Esophagus (tissue), 2 donors: ENCODE results near the gene CTCFL. TPM values are rescaled to one million over a fixed set of nuclear protein-coding genes. Genes with fewer than 3 reads are reported as not detected.
A peak's percentile ranks its signal among the peaks of the same experiment; 100 is the strongest.
"Not testable (repeated sequence)": the region's sequence is repeated elsewhere in the genome, so short reads cannot be mapped to it uniquely, and the experiment has no call there.

ENCODE experiments used
- H3K27ac ChIP-seq, 2 donors: one replicate each; pipeline ENCODE4 v1.5.1; 2013; ENCODE audit warnings: low read depth in 2 of 2, mild to moderate bottlenecking in 2 of 2, inconsistent platforms in 1 of 2, low read length in 1 of 2, moderate library complexity in 1 of 2
- H3K27me3 ChIP-seq, 2 donors: one replicate each; pipeline ENCODE4 v1.6.1; 2013; ENCODE audit warnings: low read length in 2 of 2, control low read depth in 1 of 2, mild to moderate bottlenecking in 1 of 2; ENCODE audit not compliant: insufficient read depth in 2 of 2, control insufficient read depth in 1 of 2
- H3K36me3 ChIP-seq, 2 donors: one replicate each; pipeline ENCODE4 v1.6.1; 2013; ENCODE audit warnings: low read length in 1 of 2; ENCODE audit not compliant: control insufficient read depth in 2 of 2, insufficient read depth in 2 of 2
- H3K4me1 ChIP-seq, 2 donors: one replicate each; pipeline ENCODE4 v1.6.1; 2013; ENCODE audit warnings: low read length in 1 of 2; ENCODE audit not compliant: control insufficient read depth in 2 of 2, insufficient read depth in 2 of 2
- H3K4me3 ChIP-seq, 2 donors: one replicate each; pipeline ENCODE4 v1.5.1; 2013; ENCODE audit warnings: low read length in 2 of 2, mild to moderate bottlenecking in 2 of 2, low read depth in 1 of 2, moderate library complexity in 1 of 2
- H3K9me3 ChIP-seq, 2 donors: one replicate each; pipeline ENCODE4 v1.6.1; 2013; ENCODE audit warnings: mild to moderate bottlenecking in 2 of 2, low read depth in 1 of 2, low read length in 1 of 2, moderate library complexity in 1 of 2; ENCODE audit not compliant: control insufficient read depth in 2 of 2, insufficient read depth in 1 of 2
- WGBS, 2 donors: extraction: QIAGEN DNeasy Blood & Tissue Kit; methylation state at CpG; one replicate each; pipeline ENCODE4 v1.1.7; 2013; 5-methylcytosine and 5-hydroxymethylcytosine counted together
- polyA plus RNA-seq, 2 donors: library from polyadenylated mRNA; stranded (reverse); fragments of 200-250 nt; gene quantifications; one replicate each; pipeline ENCODE4 v1.2.3, GENCODE V29; 2013
- donor health status: healthy with polysubstance abuse.
- donor health status: Bipolar disorder and iron deficiency.

The CTCFL gene
- polyA plus RNA-seq, 2 donors = not detected

- peaks cover 0 to 3% of the 10 kb centered on the region in 2 donors for H3K4me1 ChIP-seq
- H3K27ac ChIP-seq = peak overlapping the region in 1 of 2 donors; percentile 35
- WGBS, 2 donors = 59 to 64% methylated on average over 9 of the region's 9 CpGs
- peaks cover 0 to 2% of the 10 kb centered on the region in 2 donors for H3K9me3 ChIP-seq
- H3K4me3 ChIP-seq = no peak overlapping the region
- H3K36me3 ChIP-seq = no peaks in the 10 kb centered on the region
- no peaks in the 10 kb centered on the region for H3K27me3 ChIP-seq
Measured at GRCh38 chr20:57478176-57478575, 46.8 kb downstream of the CTCFL start.

GRCh38 chr20:57476641-57477461 lies 48.1 kb downstream of the CTCFL start:
- Histone ChIP-seq H3K36me3 (no peaks in the 10 kb centered on the region), H3K4me1 (peaks cover 0 to 5% of the 10 kb centered on the region in 2 donors), H3K27me3 (no peaks in the 10 kb centered on the region), H3K9me3 (peaks cover 0 to 2% of the 10 kb centered on the region in 2 donors), H3K4me3 (no peak overlapping the region), H3K27ac (no peak overlapping the region)
- 70% methylated on average over 17 of the region's 17 CpGs for WGBS, 2 donors

DNA sequence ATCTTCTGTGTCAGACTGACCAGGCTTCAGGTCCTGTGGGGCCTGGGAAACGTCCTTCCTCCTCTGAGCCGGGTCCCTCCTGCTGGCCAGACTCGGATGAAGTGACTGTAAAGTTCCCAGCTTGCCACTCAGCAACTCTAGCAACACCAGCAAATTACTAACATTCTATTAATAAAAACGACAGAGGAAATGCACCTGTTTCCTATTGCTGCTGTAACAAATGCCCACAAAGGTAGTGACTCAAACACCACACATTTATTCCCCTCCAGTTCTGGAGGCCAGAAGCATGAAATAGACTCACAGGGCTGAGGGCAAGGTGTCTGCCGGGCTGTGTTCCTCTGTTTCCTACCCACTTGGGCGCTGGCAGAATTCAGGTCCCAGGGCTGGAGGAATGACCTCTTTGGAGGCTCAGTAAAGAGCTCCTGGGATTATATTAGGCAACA lies 48.8 kb downstream of the CTCFL start:
- Histone ChIP-seq H3K9me3 (no peaks in the 10 kb centered on the region), H3K4me3 (no peak overlapping the region), H3K27ac (no peak overlapping the region), H3K36me3 (no peaks in the 10 kb centered on the region), H3K27me3 (no peaks in the 10 kb centered on the region), H3K4me1 (peaks cover 0 to 5% of the 10 kb centered on the region in 2 donors)
- 42 to 45% methylated on average over 6 of the region's 6 CpGs for WGBS, 2 donors

DNA sequence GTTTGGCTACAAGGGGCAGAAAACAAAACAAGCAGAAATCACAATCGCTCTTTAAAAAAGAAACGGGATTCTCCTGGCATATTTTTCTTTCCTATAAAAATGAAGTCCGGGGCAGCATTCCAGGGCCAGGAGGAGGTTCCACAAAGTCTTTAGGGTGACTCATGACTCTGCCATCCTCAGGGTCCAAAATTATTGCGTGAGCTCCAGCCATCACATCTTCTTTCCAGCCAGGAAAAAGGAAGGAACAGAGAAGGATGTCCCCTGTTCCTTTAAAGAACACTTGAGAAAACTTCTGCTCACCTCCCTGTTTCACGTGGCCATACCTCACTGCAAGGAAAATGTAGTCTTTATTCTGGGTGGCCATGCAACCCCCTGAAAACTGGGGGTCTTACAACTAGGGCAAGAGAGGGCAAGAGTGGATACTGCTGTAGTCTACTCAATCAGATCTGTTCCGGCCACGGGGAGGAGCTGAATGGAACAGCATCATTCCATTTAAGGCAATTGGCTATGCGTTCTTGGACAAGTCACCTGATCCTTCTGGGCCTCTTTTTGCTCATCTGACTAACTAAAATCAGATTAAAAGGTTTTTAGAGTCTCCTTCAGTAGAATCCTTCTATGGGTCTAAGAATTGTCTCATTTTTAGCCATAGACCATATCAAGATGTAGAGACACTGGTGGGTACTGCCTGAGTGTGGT lies 49.4 kb downstream of the CTCFL start:
- H3K36me3 ChIP-seq = no peaks in the 10 kb centered on the region
- H3K9me3 ChIP-seq = no peaks in the 10 kb centered on the region
- H3K4me3 ChIP-seq = no peak overlapping the region
- no peaks in the 10 kb centered on the region for H3K27me3 ChIP-seq
- H3K27ac ChIP-seq = no peak overlapping the region
- peaks cover 0 to 5% of the 10 kb centered on the region in 2 donors for H3K4me1 ChIP-seq
- WGBS, 2 donors = 77 to 78% methylated on average over 8 of the region's 8 CpGs

- Histone ChIP-seq H3K4me1 (peaks cover 0 to 5% of the 10 kb centered on the region in 2 donors), H3K36me3 (no peaks in the 10 kb centered on the region), H3K27ac (no peak overlapping the region), H3K9me3 (no peaks in the 10 kb centered on the region), H3K4me3 (no peak overlapping the region), H3K27me3 (no peaks in the 10 kb centered on the region)
- WGBS, 2 donors = 77 to 80% methylated on average over 7 of the region's 7 CpGs
Measured at GRCh38 chr20:57474816-57475215, 50.1 kb downstream of the CTCFL start.

DNA sequence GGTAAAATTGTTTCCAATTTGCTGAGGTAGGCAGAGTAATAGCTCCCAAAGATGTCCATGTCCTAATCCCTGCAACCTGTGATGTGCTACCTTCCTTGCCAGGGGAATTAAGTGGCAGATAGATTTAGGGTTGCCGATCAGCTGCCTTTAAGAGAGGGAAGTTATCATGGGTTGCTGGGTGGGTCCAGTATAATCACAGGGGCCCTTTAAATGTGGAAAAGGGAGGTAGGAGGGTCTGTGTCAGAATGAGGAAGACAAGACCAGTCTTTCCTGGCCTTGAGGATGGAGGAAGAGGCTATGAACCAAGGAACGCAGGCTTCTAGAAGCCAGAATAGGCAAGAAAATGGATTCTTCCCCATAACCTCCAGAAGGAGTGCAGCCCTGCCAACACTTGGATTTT lies 50.7 kb downstream of the CTCFL start:
- no peak overlapping the region for H3K27ac ChIP-seq
- peaks cover 0 to 5% of the 10 kb centered on the region in 2 donors for H3K4me1 ChIP-seq
- no peaks in the 10 kb centered on the region for H3K9me3 ChIP-seq
- H3K4me3 ChIP-seq = no peak overlapping the region
- H3K36me3 ChIP-seq = no peaks in the 10 kb centered on the region
- H3K27me3 ChIP-seq = no peaks in the 10 kb centered on the region
- 88 to 90% methylated on average over 2 of the region's 2 CpGs for WGBS, 2 donors

DNA sequence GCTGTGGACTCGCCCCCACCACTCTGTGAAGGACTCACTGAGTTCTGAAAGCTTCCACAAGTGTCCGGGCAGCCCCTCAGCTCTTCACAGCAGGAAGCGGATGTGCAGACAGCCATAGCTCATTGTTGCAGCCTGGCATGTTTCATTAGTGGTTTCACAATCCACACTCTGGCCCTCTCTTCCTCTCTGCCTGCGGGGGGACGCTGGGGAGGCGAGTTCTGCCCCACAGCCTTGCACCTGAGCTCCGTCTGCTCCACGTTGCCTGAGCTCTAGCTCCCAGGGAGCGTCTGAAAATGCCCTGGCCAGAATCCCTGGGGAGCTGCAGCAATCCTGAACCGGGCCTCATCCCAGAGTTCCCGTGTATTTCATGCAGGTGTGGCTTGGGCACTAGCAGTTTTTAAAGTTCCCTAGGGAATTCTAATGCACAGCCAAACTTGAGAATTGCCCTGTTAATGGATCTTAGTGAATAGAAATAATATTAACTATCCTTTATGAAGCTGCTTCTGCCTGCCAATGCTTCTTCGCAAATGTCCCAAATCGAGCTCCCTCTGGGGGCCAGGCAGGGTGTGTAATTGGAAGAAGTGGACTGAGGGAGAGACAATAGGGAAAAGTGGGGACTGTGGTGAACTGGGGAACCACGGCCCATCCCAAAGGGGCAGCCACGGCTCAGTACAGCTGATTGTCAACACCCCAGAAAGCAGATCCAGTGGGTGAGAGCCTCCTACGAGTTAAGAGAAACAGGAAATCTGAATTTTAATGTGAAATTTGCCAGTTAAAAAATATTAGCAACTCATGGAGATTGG lies 51.5 kb downstream of the CTCFL start:
- no peaks in the 10 kb centered on the region for H3K9me3 ChIP-seq
- no peak overlapping the region for H3K4me3 ChIP-seq
- 37 to 39% methylated on average over 16 of the region's 16 CpGs for WGBS, 2 donors
- H3K27me3 ChIP-seq = no peaks in the 10 kb centered on the region
- no peaks in the 10 kb centered on the region for H3K36me3 ChIP-seq
- no peak overlapping the region for H3K27ac ChIP-seq
- peaks cover 0 to 5% of the 10 kb centered on the region in 2 donors for H3K4me1 ChIP-seq

DNA sequence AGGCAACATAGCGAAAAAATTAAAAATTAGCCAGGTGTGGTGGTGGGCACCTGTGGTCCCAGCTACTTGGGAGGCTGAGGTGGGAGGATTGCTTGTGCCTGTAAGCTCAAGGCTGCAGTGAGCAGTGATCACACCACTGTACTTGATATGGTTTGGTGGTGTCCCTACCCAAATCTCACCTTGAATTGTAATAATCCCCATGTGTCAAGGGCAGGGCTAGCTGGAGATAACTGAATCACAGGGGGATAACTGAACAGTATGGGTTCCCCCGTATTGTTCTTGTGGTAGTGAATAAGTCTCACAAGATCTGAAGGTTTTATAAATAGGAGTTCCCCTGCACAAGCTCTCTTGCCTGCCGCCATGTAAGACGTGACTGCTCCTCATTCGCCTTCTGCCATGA lies 52.5 kb downstream of the CTCFL start:
- H3K36me3 ChIP-seq, H3K27ac ChIP-seq, H3K27me3 ChIP-seq, H3K9me3 ChIP-seq, H3K4me1 ChIP-seq, H3K4me3 ChIP-seq: not testable (repeated sequence)
- 95 to 96% methylated on average over 5 of the region's 5 CpGs for WGBS, 2 donors

GRCh38 chr20:57471496-57472372 lies 53.2 kb downstream of the CTCFL start:
- 69 to 70% methylated on average over 12 of the region's 12 CpGs for WGBS, 2 donors
- no peak overlapping the region for H3K27ac ChIP-seq

More at GRCh38 chr20:57471496-57472372, 53.2 kb downstream of the CTCFL start:
- H3K36me3 ChIP-seq = no peaks in the 10 kb centered on the region
- H3K4me3 ChIP-seq = no peak overlapping the region
- no peaks in the 10 kb centered on the region for H3K9me3 ChIP-seq
- H3K4me1 ChIP-seq = peaks cover 0 to 5% of the 10 kb centered on the region in 2 donors
- H3K27me3 ChIP-seq = no peaks in the 10 kb centered on the region
